Epithelial cell of proximal tubule (primary cell): ENCODE measurements around the gene RRM2. TPM values are rescaled to one million over a fixed set of nuclear protein-coding genes. Genes with fewer than 3 reads are reported as not detected.

Experiments
- DNase-seq: peaks from one replicate; pipeline ENCODE4 v3.0.0-alpha.2; 2011; ENCODE audit warnings: low read depth
- H3K4me3 ChIP-seq: 2 replicates; pipeline ENCODE4 v1.5.1; 2011; ENCODE audit warnings: low read depth, mild to moderate bottlenecking, low read length
- CTCF ChIP-seq: conservative IDR thresholded peaks from 2 replicates; pipeline ENCODE4 v1.5.1; 2012; ENCODE audit warnings: low read depth, mild to moderate bottlenecking, low read length
- total RNA-seq: library from RNA; depleted of rRNA; stranded (reverse); fragments of >200 nt; gene quantifications from 2 replicates; pipeline ENCODE4 v1.2.3, GENCODE V29; 2015

RRM2 gene
- total RNA-seq, 1 donor from 2014 or later: 214 TPM

DNA sequence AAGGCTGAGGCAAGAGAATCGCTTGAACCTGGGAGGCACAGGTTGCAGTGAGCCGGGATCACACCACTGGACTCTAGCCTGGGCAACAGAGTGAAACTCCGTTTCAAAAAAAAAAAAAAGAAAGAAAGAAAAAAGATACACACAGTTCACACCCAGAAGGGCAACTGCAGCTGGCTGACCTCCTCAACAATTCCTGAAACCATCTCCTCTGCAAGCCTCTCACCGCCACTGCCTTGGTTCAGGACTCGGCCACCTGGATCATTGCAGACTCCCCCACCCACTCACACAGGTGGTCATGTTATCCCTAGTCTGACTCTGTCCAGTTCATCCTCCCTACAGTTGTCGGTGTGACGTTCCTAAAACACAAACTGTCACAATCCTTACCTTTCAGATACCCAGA lies 44.5 kb upstream of the RRM2 start:
- no peak for TF ChIP-seq CTCF
- H3K4me3 ChIP-seq: peak overlapping the region; percentile 88
- DNase-seq: no peak

GRCh38 chr2:10078704-10079265 lies 43.8 kb upstream of the RRM2 start:
- DNase-seq: no peak
- no peak for TF ChIP-seq CTCF
- H3K4me3 ChIP-seq: peak overlapping the region; percentile 88

DNA sequence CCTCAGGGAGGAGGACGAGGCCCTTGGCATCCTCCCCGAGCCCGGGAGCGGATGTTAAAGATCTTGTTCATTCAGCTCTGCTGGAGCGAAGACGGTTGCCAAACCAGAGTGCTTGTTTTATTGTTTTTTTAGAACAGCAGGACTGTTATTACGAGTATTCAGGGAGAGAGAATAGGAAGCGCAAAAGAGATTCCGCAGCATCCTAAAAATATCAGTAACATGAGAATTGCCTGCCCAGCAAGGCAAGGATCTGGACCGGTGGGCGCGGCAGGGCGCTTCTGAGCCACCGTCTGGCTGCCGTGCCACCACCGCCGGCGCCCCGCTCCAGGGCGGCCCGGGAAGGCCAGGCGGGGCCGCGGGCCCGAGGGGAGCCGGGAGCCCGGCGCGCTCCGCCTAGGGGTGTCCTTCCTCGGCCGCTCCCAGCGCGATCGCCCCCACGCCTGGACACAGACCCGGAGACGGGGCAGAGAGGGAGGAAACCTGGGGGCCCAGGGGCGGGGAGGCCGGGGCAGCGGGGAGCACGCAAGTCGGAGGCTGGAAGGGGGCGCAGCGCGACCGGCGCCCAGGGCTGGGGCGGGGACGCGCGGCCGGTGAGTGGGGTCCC lies 43.2 kb upstream of the RRM2 start:
- no peak for DNase-seq
- peak overlapping the region; percentile 88 for H3K4me3 ChIP-seq
- TF ChIP-seq CTCF: no peak

DNA sequence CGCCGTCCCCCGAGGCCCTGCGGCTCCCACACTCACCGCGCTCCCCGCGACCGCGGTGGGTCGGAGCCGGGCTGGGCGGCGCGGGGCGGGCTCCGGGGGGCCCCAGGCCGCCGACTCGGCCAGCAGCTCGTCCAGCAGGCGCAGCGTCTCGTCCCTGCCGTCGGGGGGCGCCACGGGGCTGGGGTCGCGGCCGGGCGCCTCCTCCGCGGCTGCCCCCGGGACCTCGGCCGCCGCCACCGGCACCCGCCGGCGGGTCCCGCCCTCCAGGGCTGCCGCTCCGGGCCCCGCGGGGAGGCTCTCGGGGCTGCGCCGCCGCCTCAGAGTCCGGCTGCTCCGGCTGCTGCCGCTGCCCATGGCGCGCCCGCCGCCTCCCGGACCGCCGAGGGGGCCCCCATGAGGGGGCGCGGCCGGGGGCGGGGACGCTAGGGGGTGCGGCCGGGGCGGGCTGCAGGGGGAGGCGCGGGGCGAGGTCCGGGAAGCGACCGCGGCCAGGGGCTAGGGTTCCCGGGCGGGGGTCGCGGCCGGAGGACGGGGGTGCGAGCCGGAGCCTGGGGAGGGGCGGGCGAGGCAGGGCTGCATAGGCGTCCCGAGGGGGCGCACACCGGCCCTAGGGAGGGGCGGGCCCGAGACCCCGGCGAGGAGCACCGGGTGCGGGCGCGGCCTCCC lies 42.5 kb upstream of the RRM2 start, which contains the start of gene CYS1:
CYS1 (minus strand) TSS at position 542 of the 666 bp plus-strand sequence; CDS start at position 354, 188 bp downstream.
- TF ChIP-seq CTCF: no peak
- peak within 1 kb of the TSS; percentile 88 for H3K4me3 ChIP-seq
- no peak for DNase-seq

DNA sequence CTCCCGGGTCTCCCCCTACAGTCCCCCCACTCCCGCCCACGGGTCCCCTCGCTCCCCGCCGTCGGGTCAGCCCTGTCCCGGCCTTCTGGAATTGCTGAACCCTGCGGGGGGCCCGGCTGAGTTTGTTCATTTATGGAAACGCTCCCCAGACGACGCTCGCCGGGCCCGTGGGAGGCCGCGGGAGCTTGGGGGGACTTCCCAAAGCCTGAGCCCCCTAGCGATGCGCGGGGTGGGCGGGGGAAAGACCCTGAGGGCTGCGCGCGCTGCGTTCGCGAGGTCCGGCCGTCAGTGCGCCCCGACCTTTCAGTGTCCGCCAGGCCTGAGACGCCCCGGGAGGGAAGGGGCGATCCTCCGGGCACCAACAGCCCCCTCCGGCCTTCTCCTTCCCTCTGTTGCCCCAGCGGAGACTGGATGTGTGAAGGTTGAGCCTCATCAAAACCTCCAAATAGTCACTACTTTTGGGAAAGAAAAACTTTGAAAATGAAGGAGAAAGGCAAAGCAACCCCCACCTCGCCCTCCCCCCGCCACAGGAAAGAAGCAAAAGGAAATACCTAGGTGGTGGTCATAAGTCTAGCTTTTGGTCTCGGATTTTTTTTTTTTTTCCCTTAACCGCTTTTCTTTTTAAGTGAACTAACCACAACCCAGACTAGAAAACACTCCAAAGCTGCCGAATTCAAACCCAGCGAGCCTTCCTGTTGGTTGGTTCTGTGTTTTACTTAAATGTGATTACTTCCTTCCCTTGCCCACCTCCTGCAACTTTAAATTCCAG lies 41.8 kb upstream of the RRM2 start:
- peak overlapping the region; percentile 88 for H3K4me3 ChIP-seq
- DNase-seq: no peak
- no peak for TF ChIP-seq CTCF

GRCh38 chr2:10083046-10083445 lies 39.5 kb upstream of the RRM2 start:
- no peak for TF ChIP-seq CTCF
- no peak for DNase-seq
- H3K4me3 ChIP-seq: no peak overlapping the region
